Gastrocnemius medialis (tissue), 4 donors: Measurements from ENCODE around the gene TPT1.

ENCODE experiments used
- CTCF ChIP-seq, 5 experiments: fragments of 450-650 bp in 3 of 5; fragments of 200-600 bp in 2 of 5; sonication (generic) in 2 of 5; IDR thresholded peaks in 4 of 5; conservative IDR thresholded peaks in 1 of 5; 1 replicate in 4 of 5; 2 replicates in 1 of 5; pipeline ENCODE4 v1.5.1; 2016 to 2019; ENCODE audit warnings: antibody characterized with exemption in 5 of 5, mild to moderate bottlenecking in 3 of 5, moderate library complexity in 3 of 5
- POLR2A ChIP-seq, 2 donors: fragments of 450-650 bp; IDR thresholded peaks; one replicate each; pipeline ENCODE4 v1.6.1; 2017; ENCODE audit warnings: antibody characterized with exemption in 2 of 2, mild to moderate bottlenecking in 2 of 2, moderate library complexity in 2 of 2

- no peak for TF ChIP-seq CTCF (IDR thresholded peaks at IDR 0.05 in 4 of 5, conservative IDR thresholded peaks at IDR 0.05 in 1 of 5)
- TF ChIP-seq POLR2A (IDR thresholded peaks at IDR 0.05) = no peak
Observed at GRCh38 chr13:45350152-45350551, 9.2 kb upstream of the TPT1 start.
